Measurements from ENCODE around the gene ACSL3.

GRCh38 chr2:222882484-222882928 is 21.7 kb downstream of the ACSL3 start:
- TF ChIP-seq SIN3A (IDR thresholded peaks at IDR 0.05; ENCODE audit: borderline replicate concordance, insufficient read depth, low read depth, low read length) (no peak), CTCF (IDR thresholded peaks at IDR 0.05) (no peak), POLR2AphosphoS5 (IDR thresholded peaks at IDR 0.05; ENCODE audit: low read depth, low read length) (no peak)

All from Panc1 (cell line).